ENCODE data around the gene MXRA8. TPM values are rescaled to one million over a fixed set of nuclear protein-coding genes. Genes with fewer than 3 reads are reported as not detected.

MXRA8 gene
- total and polyA plus RNA-seq, 2 donors from 2014 or later = 26.0 to 64.7 TPM

- Histone ChIP-seq H3K9me3 (ENCODE audit: control insufficient read depth in 2 of 3, insufficient read depth in 1 of 3, low read length in 3 of 3) (no peaks in the 10 kb centered on the region), H3K27ac (ENCODE audit: low read depth in 2 of 2, low read length in 2 of 2) (no peak overlapping the region), H3K27me3 (ENCODE audit: control insufficient read depth, insufficient read depth, low read length) (no peaks in the 10 kb centered on the region), H3K4me1 (ENCODE audit: control insufficient read depth in 2 of 3, insufficient read depth in 2 of 3, low read depth in 1 of 3, low read length in 3 of 3) (peaks cover 0 to 24% (median 0%) of the 10 kb centered on the region in 3 donors), H3K4me3 (ENCODE audit: low read length in 3 of 3) (no peak overlapping the region), H3K36me3 (ENCODE audit: control insufficient read depth in 2 of 3, insufficient read depth in 3 of 3, low read length in 3 of 3) (peaks cover 4 to 12% (median 11%) of the 10 kb centered on the region in 3 donors), H3K9ac (ENCODE audit: low read length in 3 of 3) (no peak overlapping the region)
- TF ChIP-seq, protein P1, sequence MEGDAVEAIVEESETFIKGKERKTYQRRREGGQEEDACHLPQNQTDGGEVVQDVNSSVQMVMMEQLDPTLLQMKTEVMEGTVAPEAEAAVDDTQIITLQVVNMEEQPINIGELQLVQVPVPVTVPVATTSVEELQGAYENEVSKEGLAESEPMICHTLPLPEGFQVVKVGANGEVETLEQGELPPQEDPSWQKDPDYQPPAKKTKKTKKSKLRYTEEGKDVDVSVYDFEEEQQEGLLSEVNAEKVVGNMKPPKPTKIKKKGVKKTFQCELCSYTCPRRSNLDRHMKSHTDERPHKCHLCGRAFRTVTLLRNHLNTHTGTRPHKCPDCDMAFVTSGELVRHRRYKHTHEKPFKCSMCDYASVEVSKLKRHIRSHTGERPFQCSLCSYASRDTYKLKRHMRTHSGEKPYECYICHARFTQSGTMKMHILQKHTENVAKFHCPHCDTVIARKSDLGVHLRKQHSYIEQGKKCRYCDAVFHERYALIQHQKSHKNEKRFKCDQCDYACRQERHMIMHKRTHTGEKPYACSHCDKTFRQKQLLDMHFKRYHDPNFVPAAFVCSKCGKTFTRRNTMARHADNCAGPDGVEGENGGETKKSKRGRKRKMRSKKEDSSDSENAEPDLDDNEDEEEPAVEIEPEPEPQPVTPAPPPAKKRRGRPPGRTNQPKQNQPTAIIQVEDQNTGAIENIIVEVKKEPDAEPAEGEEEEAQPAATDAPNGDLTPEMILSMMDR (IDR thresholded peaks at IDR 0.05; ENCODE audit: borderline replicate concordance, extremely low read depth, insufficient read depth) = no peak
- intact Hi-C loops (cut with DNase I) = no loop called here
- FAIRE-seq (no peak), DNase-seq (no peak)
These were observed 14.4 kb downstream of the MXRA8 start for GRCh38 chr1:1343811-1344421.

GRCh38 chr1:1342584-1343115 lies 15.7 kb downstream of the MXRA8 start:
- FAIRE-seq (no peak), DNase-seq (no peak)
- Histone ChIP-seq H3K36me3 (ENCODE audit: control insufficient read depth in 2 of 3, insufficient read depth in 3 of 3, low read length in 3 of 3) (peaks cover 4 to 12% (median 11%) of the 10 kb centered on the region in 3 donors), H3K27me3 (ENCODE audit: control insufficient read depth, insufficient read depth, low read length) (no peaks in the 10 kb centered on the region), H3K9ac (ENCODE audit: low read length in 3 of 3) (no peak overlapping the region), H3K9me3 (ENCODE audit: control insufficient read depth in 2 of 3, insufficient read depth in 1 of 3, low read length in 3 of 3) (no peaks in the 10 kb centered on the region), H3K4me3 (ENCODE audit: low read length in 3 of 3) (no peak overlapping the region), H3K27ac (ENCODE audit: low read depth in 2 of 2, low read length in 2 of 2) (no peak overlapping the region), H3K4me1 (ENCODE audit: control insufficient read depth in 2 of 3, insufficient read depth in 2 of 3, low read depth in 1 of 3, low read length in 3 of 3) (peaks cover 0 to 16% (median 0%) of the 10 kb centered on the region in 3 donors)
- TF ChIP-seq, protein P1 (IDR thresholded peaks at IDR 0.05; ENCODE audit: borderline replicate concordance, extremely low read depth, insufficient read depth) = no peak
- intact Hi-C loops (cut with DNase I) = no loop called here

- no peaks in the 10 kb centered on the region for H3K9me3 ChIP-seq (ENCODE audit: control insufficient read depth in 2 of 3, insufficient read depth in 1 of 3, low read length in 3 of 3)
- intact Hi-C loops (cut with DNase I) = no loop called here
- H3K36me3 ChIP-seq (ENCODE audit: control insufficient read depth in 2 of 3, insufficient read depth in 3 of 3, low read length in 3 of 3) = peaks cover 4 to 12% (median 11%) of the 10 kb centered on the region in 3 donors
- DNase-seq (no peak), FAIRE-seq (no peak)
- no peak overlapping the region for H3K9ac ChIP-seq (ENCODE audit: low read length in 3 of 3)
- H3K27me3 ChIP-seq (ENCODE audit: control insufficient read depth, insufficient read depth, low read length) = no peaks in the 10 kb centered on the region
- peaks cover 0 to 11% (median 0%) of the 10 kb centered on the region in 3 donors for H3K4me1 ChIP-seq (ENCODE audit: control insufficient read depth in 2 of 3, insufficient read depth in 2 of 3, low read depth in 1 of 3, low read length in 3 of 3)
- H3K4me3 ChIP-seq (ENCODE audit: low read length in 3 of 3) = no peak overlapping the region
- TF ChIP-seq, protein P1 (IDR thresholded peaks at IDR 0.05; ENCODE audit: borderline replicate concordance, extremely low read depth, insufficient read depth) = no peak
- H3K27ac ChIP-seq (ENCODE audit: low read depth in 2 of 2, low read length in 2 of 2) = no peak overlapping the region
These were observed 16.2 kb downstream of the MXRA8 start for GRCh38 chr1:1342061-1342562.

All from kidney (tissue), 14 donors.